ENCODE results near the gene DSTN.

The DSTN gene

GRCh38 chr20:17625246-17626051 is 55.6 kb downstream of the DSTN start:
- H4K20me1 ChIP-seq (ENCODE audit: insufficient read depth, low read length, poor library complexity, severe bottlenecking): no peaks in the 10 kb centered on the region
- H3K4me1 ChIP-seq (ENCODE audit: insufficient read depth, low read length, poor library complexity, severe bottlenecking): no peaks in the 10 kb centered on the region
- H3K9me2 ChIP-seq (replicated peaks; ENCODE audit: low read depth, low read length): no peaks in the 10 kb centered on the region
- no peak overlapping the region for H2AFZ ChIP-seq (ENCODE audit: low read length)
- H3K9ac ChIP-seq (ENCODE audit: low read depth, low read length, poor library complexity, severe bottlenecking): no peak overlapping the region
- no peak overlapping the region for H3K4me2 ChIP-seq (ENCODE audit: low read depth, low read length, poor library complexity, severe bottlenecking)
- H3K27me3 ChIP-seq (ENCODE audit: insufficient read depth, low read length, poor library complexity, severe bottlenecking): no peaks in the 10 kb centered on the region
- no peaks in the 10 kb centered on the region for H3K79me2 ChIP-seq (ENCODE audit: insufficient read depth, low read length)
- no peaks in the 10 kb centered on the region for H3K9me3 ChIP-seq (ENCODE audit: insufficient read depth, low read depth, low read length)
- TF ChIP-seq, protein P1, sequence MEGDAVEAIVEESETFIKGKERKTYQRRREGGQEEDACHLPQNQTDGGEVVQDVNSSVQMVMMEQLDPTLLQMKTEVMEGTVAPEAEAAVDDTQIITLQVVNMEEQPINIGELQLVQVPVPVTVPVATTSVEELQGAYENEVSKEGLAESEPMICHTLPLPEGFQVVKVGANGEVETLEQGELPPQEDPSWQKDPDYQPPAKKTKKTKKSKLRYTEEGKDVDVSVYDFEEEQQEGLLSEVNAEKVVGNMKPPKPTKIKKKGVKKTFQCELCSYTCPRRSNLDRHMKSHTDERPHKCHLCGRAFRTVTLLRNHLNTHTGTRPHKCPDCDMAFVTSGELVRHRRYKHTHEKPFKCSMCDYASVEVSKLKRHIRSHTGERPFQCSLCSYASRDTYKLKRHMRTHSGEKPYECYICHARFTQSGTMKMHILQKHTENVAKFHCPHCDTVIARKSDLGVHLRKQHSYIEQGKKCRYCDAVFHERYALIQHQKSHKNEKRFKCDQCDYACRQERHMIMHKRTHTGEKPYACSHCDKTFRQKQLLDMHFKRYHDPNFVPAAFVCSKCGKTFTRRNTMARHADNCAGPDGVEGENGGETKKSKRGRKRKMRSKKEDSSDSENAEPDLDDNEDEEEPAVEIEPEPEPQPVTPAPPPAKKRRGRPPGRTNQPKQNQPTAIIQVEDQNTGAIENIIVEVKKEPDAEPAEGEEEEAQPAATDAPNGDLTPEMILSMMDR (conservative IDR thresholded peaks at IDR 0.05; ENCODE audit: low read length): no peak
- no peak for TF ChIP-seq EZH2phosphoT487 (IDR thresholded peaks at IDR 0.05; ENCODE audit: borderline replicate concordance)
- H3K4me3 ChIP-seq (ENCODE audit: low read length, poor library complexity, severe bottlenecking): no peak overlapping the region
- peaks cover 85% of the 10 kb centered on the region; the same call in 1 of the 2 replicates for H3K36me3 ChIP-seq (ENCODE audit: insufficient read depth, low read length)
- no peaks in the 10 kb centered on the region for H3F3A ChIP-seq (ENCODE audit: low read depth)

DNA sequence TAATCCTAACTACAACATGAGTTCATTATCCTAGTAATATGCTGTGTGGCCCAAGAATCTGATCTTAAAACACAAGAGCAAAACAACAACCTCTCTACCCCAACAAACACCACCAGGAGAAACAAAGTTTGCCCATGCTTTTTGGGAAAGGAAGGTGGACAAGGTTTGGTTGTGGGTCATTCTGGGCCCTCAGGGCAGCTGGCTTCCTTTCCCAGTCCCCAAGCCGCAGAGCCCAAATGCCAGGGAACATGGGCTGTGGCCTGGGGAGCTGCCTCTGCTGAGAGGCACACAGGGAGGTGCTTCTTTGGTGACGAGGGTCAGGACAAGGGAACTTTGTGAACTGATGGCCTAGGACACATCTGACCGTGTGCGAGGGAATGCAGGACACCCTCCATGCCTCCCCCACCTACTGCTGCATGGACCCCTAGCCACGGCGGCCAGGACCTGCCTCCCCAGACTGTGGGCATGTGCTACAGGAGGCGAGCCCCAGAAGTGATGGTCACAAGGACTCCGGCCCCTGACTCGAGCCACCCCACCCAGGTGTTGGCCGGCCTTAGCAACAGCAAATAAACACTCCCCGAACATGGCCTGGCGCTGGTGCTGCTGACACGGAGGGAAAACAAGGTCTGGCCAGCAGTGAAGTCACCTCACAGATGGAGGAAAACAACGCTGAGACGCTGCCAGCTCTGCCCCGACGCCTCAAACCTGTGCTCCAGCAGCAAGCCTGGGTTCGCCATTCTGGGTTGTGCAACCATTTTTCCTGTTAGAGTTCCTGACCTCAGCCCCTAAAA is 56.5 kb downstream of the DSTN start:
- Histone ChIP-seq H3K79me2 (ENCODE audit: insufficient read depth, low read length) (no peaks in the 10 kb centered on the region), H3K4me1 (ENCODE audit: insufficient read depth, low read length, poor library complexity, severe bottlenecking) (no peaks in the 10 kb centered on the region), H3K4me2 (ENCODE audit: low read depth, low read length, poor library complexity, severe bottlenecking) (no peak overlapping the region)

DNA sequence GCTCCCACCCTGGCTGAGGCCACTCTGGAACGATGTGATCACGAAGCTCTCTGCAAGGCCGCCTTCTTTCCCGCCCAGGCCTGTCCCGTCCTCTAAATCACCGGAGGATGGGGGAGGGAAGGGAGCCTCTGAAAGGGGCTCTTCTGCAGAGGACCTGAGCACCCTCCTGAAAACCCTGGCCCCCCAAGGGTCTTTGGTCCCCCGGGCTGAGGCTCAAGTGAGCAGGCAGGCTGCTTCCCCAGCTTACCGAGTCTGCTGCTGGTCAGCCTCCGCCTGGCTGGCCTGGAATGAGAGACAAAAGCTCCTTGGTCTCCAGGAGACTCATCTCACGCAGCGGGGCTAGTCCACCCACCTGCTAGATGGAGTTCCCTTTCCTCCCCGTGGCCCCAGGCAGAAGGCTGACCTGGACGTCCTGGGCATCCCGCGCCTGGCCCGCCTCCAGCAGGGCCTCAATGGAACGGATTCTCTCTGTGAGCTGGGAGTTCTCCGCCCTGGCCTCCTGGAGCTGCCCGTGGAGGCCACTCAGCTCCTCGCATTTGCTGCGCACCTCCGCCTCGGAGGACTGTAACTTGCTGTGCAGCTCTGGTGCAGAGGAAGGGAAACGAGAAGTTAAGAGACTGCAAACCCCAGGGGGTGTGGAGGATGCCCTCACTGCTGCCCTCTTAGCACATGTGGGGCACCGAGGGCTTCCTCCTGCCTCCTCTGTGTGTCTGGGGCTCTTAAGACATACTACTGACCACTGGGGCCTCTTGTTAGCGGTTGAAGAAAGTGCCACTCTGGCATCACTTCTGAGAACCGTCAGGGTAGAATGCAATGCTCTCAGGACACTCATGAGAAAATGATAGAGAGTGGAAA is 57.5 kb downstream of the DSTN start:
- Histone ChIP-seq H3K9me3 (ENCODE audit: insufficient read depth, low read depth, low read length) (no peaks in the 10 kb centered on the region), H3K9ac (ENCODE audit: low read depth, low read length, poor library complexity, severe bottlenecking) (no peak overlapping the region), H3K36me3 (ENCODE audit: insufficient read depth, low read length) (peaks cover 83% of the 10 kb centered on the region; the same call in 1 of the 2 replicates), H3F3A (ENCODE audit: low read depth) (no peaks in the 10 kb centered on the region), H3K4me1 (ENCODE audit: insufficient read depth, low read length, poor library complexity, severe bottlenecking) (no peaks in the 10 kb centered on the region), H3K9me2 (replicated peaks; ENCODE audit: low read depth, low read length) (no peaks in the 10 kb centered on the region), H4K20me1 (ENCODE audit: insufficient read depth, low read length, poor library complexity, severe bottlenecking) (no peaks in the 10 kb centered on the region), H3K27me3 (ENCODE audit: insufficient read depth, low read length, poor library complexity, severe bottlenecking) (no peaks in the 10 kb centered on the region), H3K4me2 (ENCODE audit: low read depth, low read length, poor library complexity, severe bottlenecking) (no peak overlapping the region), H3K79me2 (ENCODE audit: insufficient read depth, low read length) (no peaks in the 10 kb centered on the region), H2AFZ (ENCODE audit: low read length) (no peak overlapping the region), H3K4me3 (ENCODE audit: low read length, poor library complexity, severe bottlenecking) (no peak overlapping the region)
- TF ChIP-seq EZH2phosphoT487 (IDR thresholded peaks at IDR 0.05; ENCODE audit: borderline replicate concordance): no peak
- TF ChIP-seq, protein P1 (conservative IDR thresholded peaks at IDR 0.05; ENCODE audit: low read length): no peak

More for the DNA sequence above, 56.5 kb downstream of the DSTN start:
- TF ChIP-seq, protein P1 (conservative IDR thresholded peaks at IDR 0.05; ENCODE audit: low read length): no peak
- TF ChIP-seq EZH2phosphoT487 (IDR thresholded peaks at IDR 0.05; ENCODE audit: borderline replicate concordance): no peak
- H3F3A ChIP-seq (ENCODE audit: low read depth): no peaks in the 10 kb centered on the region
- H3K9ac ChIP-seq (ENCODE audit: low read depth, low read length, poor library complexity, severe bottlenecking): no peak overlapping the region
- no peak overlapping the region for H3K4me3 ChIP-seq (ENCODE audit: low read length, poor library complexity, severe bottlenecking)
- H2AFZ ChIP-seq (ENCODE audit: low read length): no peak overlapping the region
- H3K27me3 ChIP-seq (ENCODE audit: insufficient read depth, low read length, poor library complexity, severe bottlenecking): no peaks in the 10 kb centered on the region
- H3K9me3 ChIP-seq (ENCODE audit: insufficient read depth, low read depth, low read length): no peaks in the 10 kb centered on the region
- no peaks in the 10 kb centered on the region for H4K20me1 ChIP-seq (ENCODE audit: insufficient read depth, low read length, poor library complexity, severe bottlenecking)
- H3K9me2 ChIP-seq (replicated peaks; ENCODE audit: low read depth, low read length): no peaks in the 10 kb centered on the region
- peaks cover 84% of the 10 kb centered on the region; the same call in 1 of the 2 replicates for H3K36me3 ChIP-seq (ENCODE audit: insufficient read depth, low read length)

Measured in Loucy (cell line).